Hepatocyte (in vitro differentiated cells): ENCODE results near the gene GLYATL3.

Source experiments
- EZH2 ChIP-seq: fragments of 200-600 bp; sonication (generic); IDR thresholded peaks from 2 replicates; pipeline ENCODE4 v1.6.1; 2016; ENCODE audit warnings: antibody characterized with exemption, mild to moderate bottlenecking, borderline replicate concordance
- EZH2phosphoT487 ChIP-seq: fragments of 200-600 bp; sonication (generic); IDR thresholded peaks from one replicate; pipeline ENCODE4 v1.6.1; 2018; ENCODE audit warnings: antibody characterized with exemption, mild to moderate bottlenecking, low read depth, moderate library complexity; ENCODE audit not compliant: unreplicated experiment, severe bottlenecking
- TF ChIP-seq, protein P1 (sequence below): fragments of 200-600 bp; sonication (generic); IDR thresholded peaks from 2 replicates; pipeline ENCODE4 v1.5.1; 2016; ENCODE audit warnings: antibody characterized with exemption, mild to moderate bottlenecking; ENCODE audit not compliant: poor library complexity

DNA sequence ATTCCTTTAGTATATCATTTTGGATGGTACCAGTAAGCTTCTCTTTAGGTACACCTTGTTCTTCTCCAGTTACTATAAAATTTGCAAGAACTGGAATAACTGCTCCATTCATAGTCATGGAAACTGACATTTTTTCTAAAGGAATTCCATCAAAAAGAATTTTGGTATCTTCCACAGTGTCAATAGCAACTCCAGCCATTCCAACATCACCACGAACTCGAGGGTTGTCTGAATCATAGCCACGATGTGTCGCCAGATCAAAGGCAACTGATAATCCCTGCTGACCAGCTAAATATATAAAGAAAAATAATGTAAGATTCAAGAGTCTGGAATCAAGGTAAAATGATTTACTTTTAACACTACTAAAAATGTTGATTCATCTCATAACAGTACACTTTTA, 42.0 kb upstream of the GLYATL3 start:
- TF ChIP-seq, protein P1, sequence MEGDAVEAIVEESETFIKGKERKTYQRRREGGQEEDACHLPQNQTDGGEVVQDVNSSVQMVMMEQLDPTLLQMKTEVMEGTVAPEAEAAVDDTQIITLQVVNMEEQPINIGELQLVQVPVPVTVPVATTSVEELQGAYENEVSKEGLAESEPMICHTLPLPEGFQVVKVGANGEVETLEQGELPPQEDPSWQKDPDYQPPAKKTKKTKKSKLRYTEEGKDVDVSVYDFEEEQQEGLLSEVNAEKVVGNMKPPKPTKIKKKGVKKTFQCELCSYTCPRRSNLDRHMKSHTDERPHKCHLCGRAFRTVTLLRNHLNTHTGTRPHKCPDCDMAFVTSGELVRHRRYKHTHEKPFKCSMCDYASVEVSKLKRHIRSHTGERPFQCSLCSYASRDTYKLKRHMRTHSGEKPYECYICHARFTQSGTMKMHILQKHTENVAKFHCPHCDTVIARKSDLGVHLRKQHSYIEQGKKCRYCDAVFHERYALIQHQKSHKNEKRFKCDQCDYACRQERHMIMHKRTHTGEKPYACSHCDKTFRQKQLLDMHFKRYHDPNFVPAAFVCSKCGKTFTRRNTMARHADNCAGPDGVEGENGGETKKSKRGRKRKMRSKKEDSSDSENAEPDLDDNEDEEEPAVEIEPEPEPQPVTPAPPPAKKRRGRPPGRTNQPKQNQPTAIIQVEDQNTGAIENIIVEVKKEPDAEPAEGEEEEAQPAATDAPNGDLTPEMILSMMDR = no peak
- TF ChIP-seq EZH2phosphoT487 (no peak), EZH2 (no peak)
